Natural killer cell (primary cell): Measurements from ENCODE around the gene CD79B. TPM values are rescaled to one million over a fixed set of nuclear protein-coding genes. Genes with fewer than 3 reads are reported as not detected.
A peak's percentile ranks its signal among the peaks of the same experiment; 100 is the strongest.
"Not testable (repeated sequence)": the region's sequence is repeated elsewhere in the genome, so short reads cannot be mapped to it uniquely, and the experiment has no call there.

Source experiments
- ATAC-seq, 3 donors: fragments of 150-1000 bp in 2 of 3; fragments of 200-7000 bp in 1 of 3; cut with Tn5 transposase; 1 replicate in 1 of 3; 2 replicates in 2 of 3; pipeline ENCODE4 v1.10.0; 2021; ENCODE audit warnings: mild to moderate bottlenecking in 2 of 3, moderate library complexity in 2 of 3
- DNase-seq, 2 donors: peaks; one replicate each; pipeline versions ENCODE4 v3.0.0 to v3.0.0-alpha.2; 2013 to 2021; ENCODE audit warnings: mixed read lengths in 1 of 2
- H3K27ac ChIP-seq: one replicate; pipeline ENCODE4 v1.5.1; 2013; ENCODE audit warnings: mild to moderate bottlenecking, low read length
- H3K27me3 ChIP-seq: one replicate; pipeline ENCODE4 v1.6.1; 2013; ENCODE audit warnings: low read length; ENCODE audit not compliant: control insufficient read depth, insufficient read depth
- H3K36me3 ChIP-seq: one replicate; pipeline ENCODE4 v1.6.1; 2013; ENCODE audit warnings: low read length; ENCODE audit not compliant: control insufficient read depth, insufficient read depth
- H3K4me1 ChIP-seq: one replicate; pipeline ENCODE4 v1.6.1; 2013; ENCODE audit warnings: low read length; ENCODE audit not compliant: control insufficient read depth, insufficient read depth
- H3K4me3 ChIP-seq: one replicate; pipeline ENCODE4 v1.5.1; 2013; ENCODE audit warnings: low read length
- H3K9me3 ChIP-seq: one replicate; pipeline ENCODE4 v1.6.1; 2013; ENCODE audit warnings: low read length; ENCODE audit not compliant: control insufficient read depth, insufficient read depth
- H3K27ac Mint-ChIP-seq, 2 donors: one replicate each; pipeline ENCODE4 v1.8.0; 2022; ENCODE audit warnings: mild to moderate bottlenecking in 2 of 2, mixed read lengths in 2 of 2, moderate library complexity in 1 of 2
- H3K27me3 Mint-ChIP-seq, 2 donors: one replicate each; pipeline ENCODE4 v1.8.0; 2022; ENCODE audit warnings: low read depth in 2 of 2, mixed read lengths in 2 of 2
- H3K36me3 Mint-ChIP-seq: one replicate; pipeline ENCODE4 v1.8.0; 2022; ENCODE audit warnings: mixed read lengths
- H3K4me1 Mint-ChIP-seq, 2 donors: one replicate each; pipeline ENCODE4 v1.8.0; 2022; ENCODE audit warnings: mixed read lengths in 2 of 2
- H3K4me3 Mint-ChIP-seq: one replicate; pipeline ENCODE4 v1.8.0; 2022; ENCODE audit warnings: mild to moderate bottlenecking, moderate library complexity, mixed read lengths
- H3K9me3 Mint-ChIP-seq, 2 donors: one replicate each; pipeline ENCODE4 v1.8.0; 2022; ENCODE audit warnings: mixed read lengths in 2 of 2
- WGBS: methylation state at CpG from one replicate; pipeline ENCODE4 v1.1.7; 2013; ENCODE audit warnings: missing lambda C conversion rate; ENCODE audit not compliant: insufficient coverage; 5-methylcytosine and 5-hydroxymethylcytosine counted together
- intact Hi-C: fragments of 100-400 bp; cut with micrococcal nuclease; formaldehyde crosslinking; loops from one replicate; pipeline ENCODE4 v1.14.2; 2022
- total RNA-seq, 4 donors: library from RNA; stranded (reverse); fragments of 120-200 nt in 1 of 4; gene quantifications; one replicate each; pipeline versions ENCODE4 v1.2.3 to v1.2.4, GENCODE V29; 2013 to 2022
- TF ChIP-seq, protein P1 (sequence below): fragments of 200-600 bp; IDR thresholded peaks from one replicate; pipeline ENCODE4 v1.8.0; 2022; ENCODE audit warnings: antibody characterized with exemption

CD79B gene
- total RNA-seq, 3 donors from 2014 or later (not counting 1 experiment from before 2014, with no cell fraction given): 26.9 to 28.9 (median 27.2) TPM

- peaks cover 13% of the 10 kb centered on the region for H3K4me1 ChIP-seq
- DNase-seq (no peak), ATAC-seq (no peak)
- peaks cover 6 to 7% of the 10 kb centered on the region in 2 donors for H3K27me3 Mint-ChIP-seq
- no peak overlapping the region for H3K4me3 ChIP-seq
- H3K27ac Mint-ChIP-seq: no peak overlapping the region
- no peaks in the 10 kb centered on the region for H3K9me3 ChIP-seq
- no peaks in the 10 kb centered on the region for H3K36me3 ChIP-seq
- TF ChIP-seq, protein P1, sequence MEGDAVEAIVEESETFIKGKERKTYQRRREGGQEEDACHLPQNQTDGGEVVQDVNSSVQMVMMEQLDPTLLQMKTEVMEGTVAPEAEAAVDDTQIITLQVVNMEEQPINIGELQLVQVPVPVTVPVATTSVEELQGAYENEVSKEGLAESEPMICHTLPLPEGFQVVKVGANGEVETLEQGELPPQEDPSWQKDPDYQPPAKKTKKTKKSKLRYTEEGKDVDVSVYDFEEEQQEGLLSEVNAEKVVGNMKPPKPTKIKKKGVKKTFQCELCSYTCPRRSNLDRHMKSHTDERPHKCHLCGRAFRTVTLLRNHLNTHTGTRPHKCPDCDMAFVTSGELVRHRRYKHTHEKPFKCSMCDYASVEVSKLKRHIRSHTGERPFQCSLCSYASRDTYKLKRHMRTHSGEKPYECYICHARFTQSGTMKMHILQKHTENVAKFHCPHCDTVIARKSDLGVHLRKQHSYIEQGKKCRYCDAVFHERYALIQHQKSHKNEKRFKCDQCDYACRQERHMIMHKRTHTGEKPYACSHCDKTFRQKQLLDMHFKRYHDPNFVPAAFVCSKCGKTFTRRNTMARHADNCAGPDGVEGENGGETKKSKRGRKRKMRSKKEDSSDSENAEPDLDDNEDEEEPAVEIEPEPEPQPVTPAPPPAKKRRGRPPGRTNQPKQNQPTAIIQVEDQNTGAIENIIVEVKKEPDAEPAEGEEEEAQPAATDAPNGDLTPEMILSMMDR: no peak
- H3K4me1 Mint-ChIP-seq: peaks cover 11 to 12% of the 10 kb centered on the region in 2 donors
- 98% methylated on average over 7 of the region's 7 CpGs for WGBS
- no peak overlapping the region for H3K4me3 Mint-ChIP-seq
- intact Hi-C loops: no loop called here
- no peaks in the 10 kb centered on the region for H3K9me3 Mint-ChIP-seq
- no peaks in the 10 kb centered on the region for H3K36me3 Mint-ChIP-seq
- H3K27ac ChIP-seq: no peak overlapping the region
- no peaks in the 10 kb centered on the region for H3K27me3 ChIP-seq
These were observed 17.7 kb downstream of the CD79B start for GRCh38 chr17:63914471-63914870.

DNA sequence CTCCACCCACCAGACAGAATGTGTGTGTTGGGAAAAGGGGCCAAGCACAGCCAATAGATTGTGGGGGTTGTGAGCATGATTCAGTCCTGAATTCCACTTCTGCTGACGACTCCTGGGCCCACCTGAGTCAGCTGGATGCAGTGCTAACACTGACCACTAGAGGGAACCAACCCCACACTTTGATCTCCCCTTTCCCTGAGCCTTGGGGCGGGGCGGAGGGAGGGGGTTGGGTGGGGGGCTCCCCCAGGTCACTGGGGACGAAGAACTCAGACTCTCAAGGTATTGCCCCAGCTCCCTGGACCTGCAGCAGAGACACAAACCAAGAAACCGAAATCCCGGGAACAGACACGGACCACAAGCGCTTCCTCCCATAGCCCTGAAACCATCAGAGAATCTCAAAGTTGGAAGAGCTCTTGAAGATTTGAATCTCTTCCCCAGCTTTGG, 20.5 kb downstream of the CD79B start:
- H3K27ac Mint-ChIP-seq: no peak overlapping the region
- H3K27me3 ChIP-seq: no peaks in the 10 kb centered on the region
- no peaks in the 10 kb centered on the region for H3K36me3 Mint-ChIP-seq
- TF ChIP-seq, protein P1: peak; percentile 79
- H3K4me3 ChIP-seq: no peak overlapping the region
- H3K4me1 ChIP-seq: peaks cover 6% of the 10 kb centered on the region
- H3K27me3 Mint-ChIP-seq: peaks cover 0 to 5% of the 10 kb centered on the region in 2 donors
- no peak overlapping the region for H3K27ac ChIP-seq
- no peaks in the 10 kb centered on the region for H3K9me3 Mint-ChIP-seq
- no peaks in the 10 kb centered on the region for H3K9me3 ChIP-seq
- DNase-seq (peak; percentile 60 to 83), ATAC-seq (peak; percentile 80 to 98 (median 92))
- H3K4me3 Mint-ChIP-seq: no peak overlapping the region
- H3K4me1 Mint-ChIP-seq: peaks cover 5% of the 10 kb centered on the region in 2 donors
- WGBS: 68% methylated on average over 5 of the region's 8 CpGs
- intact Hi-C loops: no loop called here
- H3K36me3 ChIP-seq: no peaks in the 10 kb centered on the region

DNA sequence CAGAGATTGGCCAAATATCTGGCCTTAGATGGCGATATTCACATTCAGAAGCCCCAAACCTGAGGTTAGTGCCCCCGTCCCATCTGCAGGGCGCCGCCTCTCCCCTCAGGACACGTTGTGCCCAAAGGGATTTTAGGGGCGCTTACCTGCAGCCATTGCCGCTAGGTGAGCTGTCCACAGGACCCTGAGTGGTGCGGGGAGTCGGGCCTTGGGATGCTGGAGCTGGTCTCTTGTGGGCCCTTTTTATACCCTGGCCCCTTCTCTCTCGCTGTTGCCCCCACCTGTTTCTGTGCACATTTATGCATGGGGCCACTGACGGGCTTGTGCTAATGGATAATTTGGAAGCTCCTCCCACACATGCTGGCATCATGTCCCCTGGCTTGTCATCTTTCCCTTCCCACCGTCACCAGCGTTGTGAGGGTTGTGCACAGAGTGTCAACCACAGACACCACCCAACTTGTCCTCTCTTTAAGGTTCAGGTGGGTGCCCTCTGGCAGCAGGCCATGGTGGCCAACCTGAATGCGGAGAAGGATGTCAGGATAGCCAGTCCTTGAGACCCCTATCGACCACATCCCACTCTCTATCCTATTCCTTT, 21.0 kb downstream of the CD79B start, which contains the start of gene CSHL1:
CSHL1 (minus strand) TSS at position 218 of the 595 bp plus-strand sequence; CDS start at position 156, 62 bp downstream.
- Mint-ChIP-seq H3K9me3 (no peaks in the 10 kb centered on the region), H3K36me3 (no peaks in the 10 kb centered on the region), H3K27ac (no peak within 1 kb of the TSS), H3K4me3 (no peak within 1 kb of the TSS), H3K4me1 (peaks cover 5% of the 10 kb centered on the region in 2 donors), H3K27me3 (peaks cover 0 to 5% of the 10 kb centered on the region in 2 donors)
- no peak for ATAC-seq
- TF ChIP-seq, protein P1: no peak
- DNase-seq: no peak
- Histone ChIP-seq H3K27ac (no peak within 1 kb of the TSS), H3K27me3 (no peaks in the 10 kb centered on the region), H3K9me3 (no peaks in the 10 kb centered on the region), H3K4me1 (peaks cover 6% of the 10 kb centered on the region), H3K36me3 (no peaks in the 10 kb centered on the region), H3K4me3 (no peak within 1 kb of the TSS)
- 80% methylated on average over 14 of the region's 15 CpGs for WGBS
- intact Hi-C loops: no loop called here

- Mint-ChIP-seq H3K27ac (no peak overlapping the region), H3K9me3 (no peaks in the 10 kb centered on the region), H3K36me3 (no peaks in the 10 kb centered on the region), H3K27me3 (peaks cover 0 to 5% of the 10 kb centered on the region in 2 donors), H3K4me1 (peaks cover 5% of the 10 kb centered on the region in 2 donors), H3K4me3 (no peak overlapping the region)
- TF ChIP-seq, protein P1: no peak
- WGBS: 89% methylated on average over 14 of the region's 14 CpGs
- H3K36me3 ChIP-seq: no peaks in the 10 kb centered on the region
- H3K9me3 ChIP-seq: no peaks in the 10 kb centered on the region
- no peak overlapping the region for H3K27ac ChIP-seq
- H3K4me1 ChIP-seq: peaks cover 4% of the 10 kb centered on the region
- intact Hi-C loops: no loop called here
- DNase-seq (no peak), ATAC-seq (no peak)
- no peaks in the 10 kb centered on the region for H3K27me3 ChIP-seq
- no peak overlapping the region for H3K4me3 ChIP-seq
These were observed 22.0 kb downstream of the CD79B start for GRCh38 chr17:63910096-63910495.

DNA sequence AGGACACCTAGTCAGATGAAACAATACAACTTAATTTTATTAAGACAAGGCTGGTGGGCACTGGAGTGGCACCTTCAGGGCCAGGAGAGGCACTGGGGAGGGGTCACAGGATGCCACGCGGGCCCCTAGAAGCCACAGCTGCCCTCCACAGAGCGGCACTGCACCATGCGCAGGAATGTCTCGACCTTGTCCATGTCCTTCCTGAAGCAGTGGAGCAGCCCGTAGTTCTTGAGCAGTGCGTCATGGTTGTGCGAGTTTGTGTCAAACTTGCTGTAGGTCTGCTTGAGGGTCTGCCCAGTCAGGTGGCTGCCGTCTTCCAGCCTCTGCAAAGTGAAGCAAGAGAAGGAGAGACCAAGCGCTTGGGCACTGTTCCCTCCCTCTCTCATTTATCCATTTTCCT, 22.5 kb downstream of the CD79B start:
- H3K9me3 ChIP-seq, DNase-seq, H3K4me3 Mint-ChIP-seq, H3K27ac Mint-ChIP-seq, H3K4me1 Mint-ChIP-seq, H3K27me3 ChIP-seq, H3K36me3 Mint-ChIP-seq, H3K4me1 ChIP-seq, ATAC-seq, intact Hi-C loops, H3K4me3 ChIP-seq, H3K27ac ChIP-seq, H3K9me3 Mint-ChIP-seq, H3K36me3 ChIP-seq, H3K27me3 Mint-ChIP-seq: not testable (repeated sequence)
- 87% methylated on average over 8 of the region's 10 CpGs for WGBS
